ENCODE results near the gene IL2RA.

IL2RA gene

GRCh38 chr10:6013413-6014192 lies 48.6 kb downstream of the IL2RA start:
- no peak for DNase-seq (ENCODE audit: low spot score)
- in situ Hi-C loops (cut with MboI; ENCODE audit: low sequenced_read_pairs, unreplicated experiment), result no loop called here
- no peak for TF ChIP-seq CTCF (IDR thresholded peaks at IDR 0.05; ENCODE audit: borderline replicate concordance, control extremely low read depth, extremely low read depth, insufficient read depth, missing control alignments)

GRCh38 chr10:6012121-6012905 lies 49.9 kb downstream of the IL2RA start:
- in situ Hi-C loops (cut with MboI; ENCODE audit: low sequenced_read_pairs, unreplicated experiment), result no loop called here
- no peak for TF ChIP-seq CTCF (IDR thresholded peaks at IDR 0.05; ENCODE audit: borderline replicate concordance, control extremely low read depth, extremely low read depth, insufficient read depth, missing control alignments)
- DNase-seq (ENCODE audit: low spot score), result no peak

GRCh38 chr10:6011558-6011957 lies 50.6 kb downstream of the IL2RA start:
- in situ Hi-C loops (cut with MboI; ENCODE audit: low sequenced_read_pairs, unreplicated experiment), result no loop called here
- TF ChIP-seq CTCF (IDR thresholded peaks at IDR 0.05; ENCODE audit: borderline replicate concordance, control extremely low read depth, extremely low read depth, insufficient read depth, missing control alignments), result no peak
- no peak for DNase-seq (ENCODE audit: low spot score)

- no peak for TF ChIP-seq CTCF (IDR thresholded peaks at IDR 0.05; ENCODE audit: borderline replicate concordance, control extremely low read depth, extremely low read depth, insufficient read depth, missing control alignments)
- DNase-seq (ENCODE audit: low spot score), result no peak
- in situ Hi-C loops (cut with MboI; ENCODE audit: low sequenced_read_pairs, unreplicated experiment), result no loop called here
These were observed 51.6 kb downstream of the IL2RA start for GRCh38 chr10:6010569-6010968.

- DNase-seq (ENCODE audit: low spot score), result no peak
- TF ChIP-seq CTCF (IDR thresholded peaks at IDR 0.05; ENCODE audit: borderline replicate concordance, control extremely low read depth, extremely low read depth, insufficient read depth, missing control alignments), result no peak
- in situ Hi-C loops (cut with MboI; ENCODE audit: low sequenced_read_pairs, unreplicated experiment), result no loop called here
These were observed 52.2 kb downstream of the IL2RA start for GRCh38 chr10:6009961-6010360.

- in situ Hi-C loops (cut with MboI; ENCODE audit: low sequenced_read_pairs, unreplicated experiment), result no loop called here
- DNase-seq (ENCODE audit: low spot score), result no peak
- no peak for TF ChIP-seq CTCF (IDR thresholded peaks at IDR 0.05; ENCODE audit: borderline replicate concordance, control extremely low read depth, extremely low read depth, insufficient read depth, missing control alignments)
These were observed 53.0 kb downstream of the IL2RA start for GRCh38 chr10:6009150-6009549.

Measured in GM13976 (cell line).